Stimulated activated effector memory CD8-positive, alpha-beta T cell treated with anti-CD3 and anti-CD28 coated beads, Interleukin-12 subunit alpha, Interleukin-12 subunit beta, amount 100 ng/mL, for 72 hours (primary cell): Measurements from ENCODE around the gene EXOSC2.

ENCODE experiments used
- ATAC-seq: fragments of 150-1000 bp; cut with Tn5 transposase; 2 replicates; pipeline ENCODE4 v1.10.0; 2021
- DNase-seq, 2 donors: peaks; one replicate each; pipeline ENCODE4 v3.0.0; 2021 to 2022; ENCODE audit warnings: low spot score in 2 of 2
- H3K27ac Mint-ChIP-seq: one replicate; pipeline ENCODE4 v1.8.0; 2022; ENCODE audit warnings: mild to moderate bottlenecking, mixed read lengths
- H3K36me3 Mint-ChIP-seq: one replicate; pipeline ENCODE4 v1.8.0; 2022; ENCODE audit warnings: mild to moderate bottlenecking, mixed read lengths
- H3K4me1 Mint-ChIP-seq: one replicate; pipeline ENCODE4 v1.8.0; 2022; ENCODE audit warnings: mixed read lengths
- H3K4me3 Mint-ChIP-seq: one replicate; pipeline ENCODE4 v1.8.0; 2022; ENCODE audit warnings: mild to moderate bottlenecking, mixed read lengths
- H3K9me3 Mint-ChIP-seq: one replicate; pipeline ENCODE4 v1.8.0; 2022; ENCODE audit warnings: mixed read lengths

EXOSC2 gene, protein sequence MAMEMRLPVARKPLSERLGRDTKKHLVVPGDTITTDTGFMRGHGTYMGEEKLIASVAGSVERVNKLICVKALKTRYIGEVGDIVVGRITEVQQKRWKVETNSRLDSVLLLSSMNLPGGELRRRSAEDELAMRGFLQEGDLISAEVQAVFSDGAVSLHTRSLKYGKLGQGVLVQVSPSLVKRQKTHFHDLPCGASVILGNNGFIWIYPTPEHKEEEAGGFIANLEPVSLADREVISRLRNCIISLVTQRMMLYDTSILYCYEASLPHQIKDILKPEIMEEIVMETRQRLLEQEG

DNA sequence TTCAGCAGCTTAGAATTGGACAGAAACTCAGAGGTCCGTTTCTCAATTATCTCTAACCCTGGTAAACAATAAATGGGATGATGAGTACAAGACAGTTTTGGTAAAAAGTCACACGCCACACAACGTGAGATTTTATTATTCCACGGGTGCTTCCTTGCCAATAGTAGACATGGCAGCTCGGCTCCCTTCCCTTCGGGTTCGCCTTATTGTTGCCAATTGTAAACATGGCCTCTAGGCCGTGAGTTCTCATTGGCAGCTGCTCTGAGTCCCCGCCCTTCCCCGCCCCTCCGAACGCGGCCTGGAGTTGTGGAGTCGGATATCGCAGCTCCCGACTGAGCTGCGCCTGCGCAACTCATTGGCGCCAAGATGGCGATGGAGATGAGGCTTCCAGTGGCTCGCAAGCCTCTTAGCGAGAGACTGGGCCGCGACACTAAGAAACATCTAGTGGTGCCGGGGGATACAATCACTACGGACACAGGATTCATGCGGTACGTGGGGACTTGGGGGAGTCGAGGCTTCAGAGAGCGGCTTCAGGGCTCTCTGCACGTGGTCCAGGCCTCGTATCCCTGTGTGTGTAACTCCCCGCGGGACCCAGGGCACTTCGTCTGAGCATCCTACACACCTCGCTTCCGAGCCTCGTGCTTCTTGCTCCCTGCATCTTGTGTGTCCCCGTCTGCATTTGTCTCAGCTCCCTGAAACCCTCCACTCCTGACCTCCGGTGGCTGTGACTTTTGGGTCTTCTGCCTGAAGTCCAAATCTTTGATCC is at the start of gene EXOSC2:
TSS of gene EXOSC2 (plus strand) at position 355 of the 766 bp plus-strand sequence. CDS start at position 367, 12 bp downstream.
- ATAC-seq (peak; percentile 99), DNase-seq (peak; percentile 72 to 90)
- Mint-ChIP-seq H3K4me1 (peaks cover 45% of the 10 kb centered on the region), H3K4me3 (peak within 1 kb of the TSS; percentile 95), H3K9me3 (no peaks in the 10 kb centered on the region), H3K27ac (peak within 1 kb of the TSS; percentile 95), H3K36me3 (peaks cover 50% of the 10 kb centered on the region)

DNA sequence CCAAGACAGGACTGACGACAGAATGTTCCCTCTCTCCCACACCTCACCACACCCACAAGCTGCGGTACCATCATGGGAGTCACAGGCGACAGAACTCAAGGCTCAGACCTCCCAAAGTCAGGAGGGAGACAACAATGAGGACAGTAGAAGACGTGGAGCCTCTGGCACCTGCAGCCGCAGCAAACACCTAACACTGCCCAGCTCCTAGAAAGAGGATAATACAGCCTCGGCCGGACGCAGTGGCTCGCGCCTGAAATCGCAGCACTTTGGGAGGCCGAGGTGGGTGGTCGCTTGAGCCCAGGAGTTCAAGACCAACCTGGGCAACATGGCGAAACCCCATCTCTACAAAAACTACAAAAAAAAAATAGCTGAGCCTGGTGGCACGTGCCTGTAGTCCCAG is 42.4 kb upstream of the EXOSC2 start:
- Mint-ChIP-seq H3K4me3 (no peak overlapping the region), H3K9me3 (peaks cover 3% of the 10 kb centered on the region), H3K27ac (no peak overlapping the region), H3K36me3 (no peaks in the 10 kb centered on the region), H3K4me1 (no peaks in the 10 kb centered on the region)
- no peak for ATAC-seq
- no peak for DNase-seq

DNA sequence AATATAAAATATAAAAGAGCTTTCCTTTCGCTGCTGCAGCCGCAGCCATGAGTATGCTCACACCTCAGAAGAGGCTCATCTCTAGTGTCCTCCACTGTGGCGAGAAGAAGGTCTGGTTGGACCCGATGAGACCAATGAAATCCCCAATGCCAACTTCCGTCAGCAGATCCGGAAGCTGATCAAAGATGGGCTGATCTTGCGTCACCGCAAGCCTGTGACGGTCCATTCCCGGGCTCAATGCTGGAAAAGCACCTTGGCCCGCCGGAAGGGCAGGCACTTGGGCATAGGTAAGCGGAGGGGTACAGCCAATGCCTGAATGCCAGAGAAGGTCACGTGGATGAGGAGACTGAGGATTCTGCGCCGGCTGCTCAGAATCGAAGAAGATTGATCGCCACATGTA is 41.8 kb upstream of the EXOSC2 start:
- DNase-seq = no peak
- H3K27ac Mint-ChIP-seq = no peak overlapping the region
- H3K36me3 Mint-ChIP-seq = no peaks in the 10 kb centered on the region
- no peak overlapping the region for H3K4me3 Mint-ChIP-seq
- no peak for ATAC-seq
- H3K9me3 Mint-ChIP-seq = no peaks in the 10 kb centered on the region
- H3K4me1 Mint-ChIP-seq = no peaks in the 10 kb centered on the region

DNA sequence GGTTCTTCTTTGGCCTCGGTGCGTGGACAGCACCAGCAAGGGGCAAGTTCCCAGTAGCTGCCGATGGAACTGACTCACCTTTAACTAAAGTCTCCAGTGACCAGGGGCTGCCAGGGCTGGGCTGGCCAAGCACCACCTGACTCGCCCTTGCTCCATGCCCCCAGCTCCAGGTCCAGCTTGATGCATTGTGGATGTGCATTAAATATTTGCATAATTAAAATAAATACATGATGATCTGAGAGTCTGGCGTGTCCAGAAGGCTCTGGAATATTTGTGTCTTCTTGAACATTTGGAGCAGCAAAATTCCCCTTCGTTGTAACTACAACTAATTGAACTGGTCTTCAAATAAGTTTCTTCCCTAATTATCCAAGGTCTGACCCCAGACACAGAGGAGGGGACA is 38.7 kb upstream of the EXOSC2 start:
- H3K27ac Mint-ChIP-seq = no peak overlapping the region
- H3K36me3 Mint-ChIP-seq = peaks cover 5% of the 10 kb centered on the region
- no peak for ATAC-seq
- no peaks in the 10 kb centered on the region for H3K9me3 Mint-ChIP-seq
- no peaks in the 10 kb centered on the region for H3K4me1 Mint-ChIP-seq
- no peak for DNase-seq
- H3K4me3 Mint-ChIP-seq = no peak overlapping the region

DNA sequence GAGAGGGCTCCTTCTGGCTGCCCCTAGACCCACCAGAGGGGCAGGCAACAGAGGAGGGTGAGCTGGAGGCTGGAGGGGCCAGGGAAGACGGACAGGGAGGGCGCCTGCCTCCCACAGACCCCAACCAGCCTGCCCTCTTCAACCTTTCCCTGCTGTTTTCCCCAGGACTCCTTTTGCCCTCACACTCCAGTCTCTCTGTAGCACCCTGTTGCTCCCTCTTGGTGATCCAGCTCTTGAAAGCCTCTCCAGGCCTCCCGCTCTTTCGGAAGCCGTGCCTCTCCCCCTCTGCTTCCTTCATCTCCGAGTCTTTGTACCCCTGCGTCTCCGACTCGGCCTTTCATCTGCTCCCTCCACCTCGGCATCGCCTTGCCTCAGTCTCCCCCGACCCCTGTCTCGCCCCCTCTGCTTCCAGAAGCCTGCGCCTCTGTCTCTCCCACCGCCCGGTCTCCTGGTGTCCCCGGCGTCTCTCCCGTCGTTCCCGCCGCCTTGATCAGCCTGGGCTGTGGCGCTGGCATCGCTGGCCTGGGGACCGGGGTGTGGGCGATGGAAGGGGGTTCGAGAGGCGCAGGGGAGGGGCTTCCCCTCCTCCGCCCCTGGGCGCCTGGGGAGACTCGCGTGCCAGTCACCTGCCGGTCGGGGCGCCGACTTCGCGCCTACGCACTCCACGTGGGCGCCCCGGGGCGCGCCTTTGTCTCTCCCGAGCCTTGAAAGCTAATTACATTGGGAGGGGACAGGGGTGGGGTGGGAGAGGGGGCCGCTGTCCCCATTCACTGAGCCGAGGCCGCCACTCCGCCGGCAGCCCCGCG is 34.5 kb upstream of the EXOSC2 start:
- Mint-ChIP-seq H3K36me3 (peaks cover 5% of the 10 kb centered on the region), H3K4me1 (peaks cover 17% of the 10 kb centered on the region), H3K9me3 (no peaks in the 10 kb centered on the region), H3K27ac (no peak overlapping the region), H3K4me3 (peak overlapping the region; percentile 34)
- DNase-seq (no peak), ATAC-seq (no peak)

DNA sequence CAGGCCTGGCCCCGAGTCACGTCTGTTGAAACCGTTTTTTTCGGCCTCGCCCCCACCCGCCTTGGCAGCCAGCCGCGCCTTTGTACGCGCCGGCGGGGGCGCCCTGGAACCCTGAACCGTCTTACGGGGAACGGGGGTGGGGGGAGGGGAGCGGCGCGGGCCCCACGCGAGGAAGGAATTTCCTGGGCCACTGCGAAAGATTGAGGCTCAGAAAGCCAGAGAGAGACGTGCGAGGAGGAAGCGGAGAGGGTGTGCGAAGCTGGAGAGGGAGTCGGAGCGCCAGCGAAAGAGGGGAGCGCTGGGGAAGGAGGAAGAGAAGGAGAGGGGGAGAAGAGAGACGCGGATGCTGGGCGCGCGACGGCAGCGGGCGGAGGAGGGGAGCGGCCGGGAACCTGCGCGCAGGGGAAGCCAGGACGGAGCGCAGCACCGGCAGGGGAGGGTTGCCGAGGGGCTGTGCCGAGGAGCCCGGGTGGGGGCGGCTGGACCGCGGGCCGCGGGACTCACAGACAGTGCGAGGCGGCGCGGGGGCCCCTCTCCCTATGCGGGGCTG is 33.8 kb upstream of the EXOSC2 start:
- peaks cover 17% of the 10 kb centered on the region for H3K4me1 Mint-ChIP-seq
- peaks cover 5% of the 10 kb centered on the region for H3K36me3 Mint-ChIP-seq
- ATAC-seq = no peak
- no peak overlapping the region for H3K27ac Mint-ChIP-seq
- DNase-seq = no peak
- peak overlapping the region; percentile 34 for H3K4me3 Mint-ChIP-seq
- H3K9me3 Mint-ChIP-seq = no peaks in the 10 kb centered on the region

DNA sequence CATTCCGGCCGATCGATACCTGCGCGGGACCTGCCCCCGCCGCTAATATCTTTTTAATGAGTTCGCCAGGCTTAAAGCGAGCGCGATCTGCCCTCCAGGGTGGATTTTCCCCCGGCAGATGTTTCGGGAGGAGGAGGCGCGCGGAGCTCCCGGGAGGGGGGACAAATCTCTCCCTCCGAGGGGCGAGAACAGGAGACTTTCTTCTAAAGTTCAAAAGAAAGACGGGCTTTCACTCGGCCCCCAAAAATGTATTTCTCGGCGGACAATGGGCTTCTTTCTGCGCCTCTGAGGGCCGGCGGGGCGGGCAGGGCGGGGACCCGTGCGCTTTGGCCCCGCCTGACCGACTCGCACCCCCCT is 33.3 kb upstream of the EXOSC2 start:
- ATAC-seq (no peak), DNase-seq (no peak)
- peaks cover 5% of the 10 kb centered on the region for H3K36me3 Mint-ChIP-seq
- H3K4me1 Mint-ChIP-seq = peaks cover 19% of the 10 kb centered on the region
- H3K4me3 Mint-ChIP-seq = peak overlapping the region; percentile 34
- no peaks in the 10 kb centered on the region for H3K9me3 Mint-ChIP-seq
- H3K27ac Mint-ChIP-seq = no peak overlapping the region

DNA sequence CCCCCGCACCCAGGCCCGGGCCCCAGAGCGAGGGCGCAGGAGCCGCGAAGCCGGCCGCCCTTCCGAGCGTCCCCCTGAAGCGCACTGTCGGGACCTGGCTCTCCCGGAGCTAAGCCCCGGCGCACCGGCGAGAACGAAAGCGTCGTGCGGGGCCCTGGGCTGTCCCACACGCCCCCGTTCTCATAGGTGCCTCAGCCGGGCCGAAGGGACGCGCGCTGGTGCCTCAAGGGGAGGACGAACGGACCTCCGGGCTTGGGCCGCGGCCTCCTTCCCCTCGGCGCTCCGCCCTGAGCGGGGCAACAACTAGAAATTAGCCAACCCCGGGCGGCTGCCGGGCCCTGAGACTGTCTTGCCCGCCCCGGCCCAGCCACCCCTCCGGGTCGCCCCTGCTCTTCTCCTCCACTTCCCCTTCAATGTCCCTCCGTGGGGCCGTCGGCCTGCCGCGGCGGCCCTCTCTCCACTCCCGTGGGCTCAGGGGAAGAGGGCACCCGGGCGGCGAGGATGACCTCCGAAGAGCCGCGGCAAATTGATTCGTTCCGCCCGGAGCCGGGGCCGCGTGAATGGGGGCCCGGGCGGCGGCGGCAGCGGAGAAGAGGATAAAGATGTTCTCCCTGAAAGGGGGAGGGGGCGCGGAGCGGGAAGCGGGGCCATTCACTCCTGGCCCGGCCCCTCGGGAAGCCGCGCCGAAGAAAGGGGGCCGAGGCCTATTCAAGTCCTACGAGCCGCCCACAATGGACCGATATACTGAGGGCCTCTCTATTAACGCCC is 32.7 kb upstream of the EXOSC2 start:
- peaks cover 5% of the 10 kb centered on the region for H3K36me3 Mint-ChIP-seq
- DNase-seq (no peak), ATAC-seq (no peak)
- no peak overlapping the region for H3K27ac Mint-ChIP-seq
- H3K4me1 Mint-ChIP-seq = peaks cover 23% of the 10 kb centered on the region
- no peaks in the 10 kb centered on the region for H3K9me3 Mint-ChIP-seq
- H3K4me3 Mint-ChIP-seq = peak overlapping the region; percentile 16

DNA sequence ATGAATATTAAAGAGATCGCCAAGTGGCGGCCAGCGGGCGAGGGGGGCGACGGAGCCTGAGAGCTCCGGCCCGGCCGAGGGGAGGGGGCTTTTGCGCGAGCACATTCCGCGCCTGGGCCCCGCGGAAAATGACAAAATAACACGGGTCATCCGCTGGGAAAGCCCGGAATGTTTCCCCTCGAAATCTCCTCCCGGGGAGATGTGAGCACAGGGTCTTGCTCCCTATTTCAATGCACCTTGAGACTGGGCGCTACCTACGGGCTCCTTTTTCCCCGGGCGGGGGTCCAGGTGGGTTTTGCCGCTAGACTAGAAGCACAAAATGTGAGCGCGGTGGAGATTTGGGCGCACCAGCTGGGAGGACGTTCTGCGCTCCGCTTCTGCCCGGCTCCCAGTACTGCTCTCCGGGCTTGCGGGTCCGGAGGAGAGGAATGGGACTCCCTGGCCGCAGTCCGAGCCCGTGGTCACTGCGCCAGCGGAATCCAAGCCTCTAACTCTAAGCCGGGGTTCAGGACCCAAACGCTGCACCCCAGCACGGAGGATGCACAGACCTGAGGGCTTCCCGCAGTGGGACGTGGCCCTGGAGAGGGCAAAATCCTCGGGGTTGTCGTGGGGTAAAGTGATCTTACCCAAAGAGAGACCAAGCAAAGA is 32.0 kb upstream of the EXOSC2 start:
- H3K27ac Mint-ChIP-seq = no peak overlapping the region
- H3K4me3 Mint-ChIP-seq = peak overlapping the region; percentile 16
- DNase-seq = no peak
- no peak for ATAC-seq
- peaks cover 23% of the 10 kb centered on the region for H3K4me1 Mint-ChIP-seq
- H3K9me3 Mint-ChIP-seq = no peaks in the 10 kb centered on the region
- H3K36me3 Mint-ChIP-seq = peaks cover 5% of the 10 kb centered on the region

DNA sequence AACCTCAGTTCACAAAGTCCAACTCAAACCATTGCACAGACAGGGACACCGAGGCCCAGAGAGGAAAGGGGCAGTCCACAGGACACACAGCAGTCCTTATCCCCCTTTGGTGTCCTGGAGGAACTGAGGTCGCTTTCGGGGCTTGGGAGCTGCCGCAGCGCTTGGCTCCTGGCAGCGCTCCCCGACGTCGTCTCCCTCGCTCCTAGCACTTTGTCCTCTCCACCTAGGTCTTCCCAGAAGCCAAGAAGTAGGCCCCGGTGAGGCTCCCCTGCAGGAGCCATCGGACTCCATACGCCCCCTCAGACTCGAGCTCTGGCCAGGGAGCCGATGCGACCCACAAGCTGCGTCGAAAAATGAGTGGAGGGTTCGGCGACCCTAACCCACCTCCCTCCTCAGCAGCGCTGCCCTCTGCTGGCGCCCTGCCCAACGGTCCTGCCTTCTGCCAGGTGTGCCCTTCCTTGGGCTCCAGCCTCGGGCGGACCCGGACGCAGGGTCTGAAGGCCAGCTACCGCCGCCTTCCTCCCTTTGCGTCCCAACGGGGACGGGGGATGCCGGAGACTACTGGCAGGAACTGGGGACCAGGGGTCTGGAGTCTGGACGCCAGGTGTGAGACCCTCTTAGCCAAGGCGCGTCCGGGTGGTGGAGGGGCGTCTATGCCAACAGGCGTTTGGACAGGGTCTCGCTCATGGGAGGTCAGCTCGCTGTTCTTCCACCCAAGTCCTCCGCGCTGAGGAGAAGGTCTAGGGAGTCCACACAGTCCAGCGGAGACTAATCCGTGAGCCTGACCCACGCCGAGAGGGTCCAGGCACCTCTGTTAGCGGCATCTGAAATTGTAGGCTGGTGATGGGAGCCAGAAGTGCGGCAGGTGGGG is 31.2 kb upstream of the EXOSC2 start:
- no peak for DNase-seq
- peaks cover 5% of the 10 kb centered on the region for H3K36me3 Mint-ChIP-seq
- H3K4me1 Mint-ChIP-seq = peaks cover 23% of the 10 kb centered on the region
- H3K9me3 Mint-ChIP-seq = no peaks in the 10 kb centered on the region
- peak overlapping the region; percentile 50 for H3K4me3 Mint-ChIP-seq
- H3K27ac Mint-ChIP-seq = peak overlapping the region; percentile 44
- ATAC-seq = no peak

DNA sequence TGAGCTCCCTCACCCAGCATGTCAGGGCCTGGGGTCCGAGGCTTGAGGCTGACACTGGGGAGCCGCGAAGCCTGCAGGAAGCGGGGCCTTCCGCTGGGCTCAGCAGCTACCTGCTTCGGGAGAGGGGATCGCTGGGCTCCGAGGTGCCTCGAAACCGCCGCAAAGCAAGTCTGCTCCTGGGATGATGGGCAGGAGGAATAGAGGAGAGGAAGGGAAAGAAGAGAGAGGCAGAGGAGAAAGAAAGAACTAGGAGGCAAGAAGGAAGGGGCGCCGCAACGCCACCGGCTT is 30.7 kb upstream of the EXOSC2 start:
- Mint-ChIP-seq H3K36me3 (peaks cover 5% of the 10 kb centered on the region), H3K9me3 (no peaks in the 10 kb centered on the region), H3K4me3 (peak overlapping the region; percentile 50), H3K27ac (peak overlapping the region; percentile 44), H3K4me1 (peaks cover 23% of the 10 kb centered on the region)
- no peak for ATAC-seq
- DNase-seq = no peak

DNA sequence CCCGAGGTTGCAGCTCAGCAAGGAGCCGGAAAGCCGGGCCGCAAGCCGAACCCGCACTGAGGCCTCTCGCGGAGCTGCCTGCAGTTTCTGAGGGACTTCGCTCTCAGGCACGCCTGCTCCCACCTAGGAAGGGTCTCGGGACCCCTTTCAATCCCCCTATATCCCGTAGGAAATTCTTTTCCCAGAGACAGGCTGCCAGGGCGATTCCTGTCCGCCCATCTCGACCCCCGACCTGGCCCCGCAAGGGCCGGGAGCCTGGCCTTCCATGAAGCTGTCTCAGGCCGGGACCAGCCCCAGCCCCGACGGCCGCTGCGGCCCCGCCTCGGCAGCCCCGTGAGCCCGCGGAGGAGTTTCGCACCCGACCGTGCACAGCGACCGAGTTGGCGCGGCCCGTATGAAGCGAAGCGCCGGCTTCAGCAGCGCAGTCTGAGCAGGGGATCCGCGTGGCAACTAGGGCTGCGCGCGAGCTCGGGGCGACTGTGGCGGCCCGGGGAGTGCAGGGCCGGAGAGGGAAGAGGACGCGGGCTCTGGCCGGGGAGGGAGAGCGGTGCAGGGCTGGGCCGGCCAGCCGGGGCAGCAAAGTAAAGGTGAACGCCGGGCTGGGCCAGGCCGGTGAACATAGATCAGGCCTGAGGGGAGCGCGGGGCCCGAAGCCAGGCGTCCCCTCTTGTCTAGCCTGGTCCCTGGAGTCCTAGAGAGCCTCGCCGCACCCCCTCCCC is 30.2 kb upstream of the EXOSC2 start:
- ATAC-seq = peak; percentile 55
- Mint-ChIP-seq H3K36me3 (peaks cover 3% of the 10 kb centered on the region), H3K4me3 (peak overlapping the region; percentile 50), H3K9me3 (no peaks in the 10 kb centered on the region), H3K27ac (peak overlapping the region; percentile 44), H3K4me1 (peaks cover 23% of the 10 kb centered on the region)
- DNase-seq = no peak

DNA sequence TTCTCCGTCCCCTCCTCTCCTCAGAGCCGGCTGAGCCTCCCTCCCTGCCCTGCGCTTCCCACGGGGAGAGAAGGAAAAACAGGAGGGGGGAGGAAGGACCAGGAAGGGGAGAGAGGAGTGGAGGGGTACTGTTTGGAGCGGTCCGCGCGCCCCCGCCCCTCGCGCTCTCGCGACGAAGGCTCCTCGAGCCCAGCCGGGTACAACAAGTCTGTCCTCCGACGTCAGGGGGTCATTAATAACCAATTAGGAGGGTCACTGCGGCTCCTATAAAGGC is 29.7 kb upstream of the EXOSC2 start:
- DNase-seq = no peak
- no peak overlapping the region for H3K27ac Mint-ChIP-seq
- no peaks in the 10 kb centered on the region for H3K36me3 Mint-ChIP-seq
- H3K9me3 Mint-ChIP-seq = no peaks in the 10 kb centered on the region
- no peak for ATAC-seq
- peak overlapping the region; percentile 50 for H3K4me3 Mint-ChIP-seq
- H3K4me1 Mint-ChIP-seq = peaks cover 23% of the 10 kb centered on the region
